Measurements from ENCODE around the gene HPRT1.

HPRT1 gene

GRCh38 chrX:134459683-134460004 lies 321 bp upstream of the HPRT1 start:
- Histone ChIP-seq H3K9me3 (ENCODE audit: insufficient read depth, low read depth, low read length) (no peaks in the 10 kb centered on the region), H3K79me2 (ENCODE audit: insufficient read depth, low read length) (peaks cover 42% of the 10 kb centered on the region), H3K4me2 (ENCODE audit: low read depth, low read length, poor library complexity, severe bottlenecking) (peak overlapping the region; percentile 91), H3F3A (ENCODE audit: low read depth) (no peaks in the 10 kb centered on the region), H3K9ac (ENCODE audit: low read depth, low read length, poor library complexity, severe bottlenecking) (peak overlapping the region; percentile 68), H3K27me3 (ENCODE audit: insufficient read depth, low read length, poor library complexity, severe bottlenecking) (no peaks in the 10 kb centered on the region), H3K9me2 (replicated peaks; ENCODE audit: low read depth, low read length) (no peaks in the 10 kb centered on the region), H3K4me1 (ENCODE audit: insufficient read depth, low read length, poor library complexity, severe bottlenecking) (peaks cover 12% of the 10 kb centered on the region), H3K36me3 (ENCODE audit: insufficient read depth, low read length) (no peaks in the 10 kb centered on the region), H4K20me1 (ENCODE audit: insufficient read depth, low read length, poor library complexity, severe bottlenecking) (peaks cover 20% of the 10 kb centered on the region), H2AFZ (ENCODE audit: low read length) (peak overlapping the region; percentile 100), H3K4me3 (ENCODE audit: low read length, poor library complexity, severe bottlenecking) (peak overlapping the region; percentile 87)
- no peak for TF ChIP-seq EZH2phosphoT487 (IDR thresholded peaks at IDR 0.05; ENCODE audit: borderline replicate concordance)
- TF ChIP-seq, protein P1, sequence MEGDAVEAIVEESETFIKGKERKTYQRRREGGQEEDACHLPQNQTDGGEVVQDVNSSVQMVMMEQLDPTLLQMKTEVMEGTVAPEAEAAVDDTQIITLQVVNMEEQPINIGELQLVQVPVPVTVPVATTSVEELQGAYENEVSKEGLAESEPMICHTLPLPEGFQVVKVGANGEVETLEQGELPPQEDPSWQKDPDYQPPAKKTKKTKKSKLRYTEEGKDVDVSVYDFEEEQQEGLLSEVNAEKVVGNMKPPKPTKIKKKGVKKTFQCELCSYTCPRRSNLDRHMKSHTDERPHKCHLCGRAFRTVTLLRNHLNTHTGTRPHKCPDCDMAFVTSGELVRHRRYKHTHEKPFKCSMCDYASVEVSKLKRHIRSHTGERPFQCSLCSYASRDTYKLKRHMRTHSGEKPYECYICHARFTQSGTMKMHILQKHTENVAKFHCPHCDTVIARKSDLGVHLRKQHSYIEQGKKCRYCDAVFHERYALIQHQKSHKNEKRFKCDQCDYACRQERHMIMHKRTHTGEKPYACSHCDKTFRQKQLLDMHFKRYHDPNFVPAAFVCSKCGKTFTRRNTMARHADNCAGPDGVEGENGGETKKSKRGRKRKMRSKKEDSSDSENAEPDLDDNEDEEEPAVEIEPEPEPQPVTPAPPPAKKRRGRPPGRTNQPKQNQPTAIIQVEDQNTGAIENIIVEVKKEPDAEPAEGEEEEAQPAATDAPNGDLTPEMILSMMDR (conservative IDR thresholded peaks at IDR 0.05; ENCODE audit: low read length), result no peak

DNA sequence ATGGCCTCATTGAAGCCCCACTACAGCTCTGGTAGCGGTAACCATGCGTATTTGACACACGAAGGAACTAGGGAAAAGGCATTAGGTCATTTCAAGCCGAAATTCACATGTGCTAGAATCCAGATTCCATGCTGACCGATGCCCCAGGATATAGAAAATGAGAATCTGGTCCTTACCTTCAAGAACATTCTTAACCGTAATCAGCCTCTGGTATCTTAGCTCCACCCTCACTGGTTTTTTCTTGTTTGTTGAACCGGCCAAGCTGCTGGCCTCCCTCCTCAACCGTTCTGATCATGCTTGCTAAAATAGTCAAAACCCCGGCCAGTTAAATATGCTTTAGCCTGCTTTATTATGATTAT lies 876 bp downstream of the HPRT1 start:
- H4K20me1 ChIP-seq (ENCODE audit: insufficient read depth, low read length, poor library complexity, severe bottlenecking), result peaks cover 25% of the 10 kb centered on the region
- H3F3A ChIP-seq (ENCODE audit: low read depth), result no peaks in the 10 kb centered on the region
- H3K9ac ChIP-seq (ENCODE audit: low read depth, low read length, poor library complexity, severe bottlenecking), result peak overlapping the region; percentile 68
- peaks cover 54% of the 10 kb centered on the region for H3K79me2 ChIP-seq (ENCODE audit: insufficient read depth, low read length)
- peak overlapping the region; percentile 86 for H3K4me2 ChIP-seq (ENCODE audit: low read depth, low read length, poor library complexity, severe bottlenecking)
- 0 out of 2 replicates have a peak overlapping the region, but pooled peaks have one; percentile 49 for H2AFZ ChIP-seq (ENCODE audit: low read length)
- peaks cover 16% of the 10 kb centered on the region for H3K4me1 ChIP-seq (ENCODE audit: insufficient read depth, low read length, poor library complexity, severe bottlenecking)
- peak overlapping the region; percentile 87 for H3K4me3 ChIP-seq (ENCODE audit: low read length, poor library complexity, severe bottlenecking)
- TF ChIP-seq, protein P1 (conservative IDR thresholded peaks at IDR 0.05; ENCODE audit: low read length), result no peak
- TF ChIP-seq EZH2phosphoT487 (IDR thresholded peaks at IDR 0.05; ENCODE audit: borderline replicate concordance), result no peak
- no peaks in the 10 kb centered on the region for H3K27me3 ChIP-seq (ENCODE audit: insufficient read depth, low read length, poor library complexity, severe bottlenecking)
- no peaks in the 10 kb centered on the region for H3K9me3 ChIP-seq (ENCODE audit: insufficient read depth, low read depth, low read length)
- no peaks in the 10 kb centered on the region for H3K9me2 ChIP-seq (replicated peaks; ENCODE audit: low read depth, low read length)
- H3K36me3 ChIP-seq (ENCODE audit: insufficient read depth, low read length), result no peaks in the 10 kb centered on the region

- peak overlapping the region; percentile 68 for H3K9ac ChIP-seq (ENCODE audit: low read depth, low read length, poor library complexity, severe bottlenecking)
- H3K27me3 ChIP-seq (ENCODE audit: insufficient read depth, low read length, poor library complexity, severe bottlenecking), result no peaks in the 10 kb centered on the region
- H4K20me1 ChIP-seq (ENCODE audit: insufficient read depth, low read length, poor library complexity, severe bottlenecking), result peaks cover 25% of the 10 kb centered on the region
- no peak overlapping the region for H2AFZ ChIP-seq (ENCODE audit: low read length)
- no peaks in the 10 kb centered on the region for H3K9me3 ChIP-seq (ENCODE audit: insufficient read depth, low read depth, low read length)
- H3K4me2 ChIP-seq (ENCODE audit: low read depth, low read length, poor library complexity, severe bottlenecking), result peak overlapping the region; percentile 86
- peaks cover 16% of the 10 kb centered on the region for H3K4me1 ChIP-seq (ENCODE audit: insufficient read depth, low read length, poor library complexity, severe bottlenecking)
- no peaks in the 10 kb centered on the region for H3K9me2 ChIP-seq (replicated peaks; ENCODE audit: low read depth, low read length)
- no peaks in the 10 kb centered on the region for H3F3A ChIP-seq (ENCODE audit: low read depth)
- TF ChIP-seq EZH2phosphoT487 (IDR thresholded peaks at IDR 0.05; ENCODE audit: borderline replicate concordance), result no peak
- TF ChIP-seq, protein P1 (conservative IDR thresholded peaks at IDR 0.05; ENCODE audit: low read length), result no peak
- peak overlapping the region; percentile 87 for H3K4me3 ChIP-seq (ENCODE audit: low read length, poor library complexity, severe bottlenecking)
- H3K36me3 ChIP-seq (ENCODE audit: insufficient read depth, low read length), result no peaks in the 10 kb centered on the region
- peaks cover 60% of the 10 kb centered on the region for H3K79me2 ChIP-seq (ENCODE audit: insufficient read depth, low read length)
Observed at GRCh38 chrX:134461437-134461836, 1.5 kb downstream of the HPRT1 start.
